A549 (cell line): ENCODE data around the gene BEND2. TPM values are rescaled to one million over a fixed set of nuclear protein-coding genes. Genes with fewer than 3 reads are reported as not detected.

Source experiments
- ATAC-seq, 2 experiments: fragments of 200-7000 bp in 1 of 2; fragments of >200 bp in 1 of 2; cut with Nextera tagmentation in 1 of 2; cut with Tn5 transposase in 1 of 2; 3 replicates each; pipeline versions ENCODE4 v1.8.0 to v1.9.1; 2018 to 2020; ENCODE audit warnings: mild to moderate bottlenecking in 1 of 2, moderate library complexity in 1 of 2
- CTCF ChIA-PET: fragments of 300-600 bp; sonication (Branson Sonifier 250); formaldehyde crosslinking; extraction: SDS; loops from one replicate; lab custom pipeline; 2021; ENCODE audit warnings: antibody characterized with exemption, inconsistent platforms; lab: Yijun Ruan, JAX
- POLR2A ChIA-PET: fragments of 350-600 bp; formaldehyde crosslinking; extraction: SDS; loops from one replicate; lab custom pipeline; 2021; ENCODE audit warnings: antibody characterized with exemption, inconsistent platforms; lab: Yijun Ruan, JAX
- DNase-seq, 2 experiments: peaks; one replicate each; pipeline versions ENCODE4 v3.0.0 to v3.0.0-alpha.2; 2011 to 2016; ENCODE audit warnings: low read depth in 1 of 2, low spot score in 1 of 2
- FAIRE-seq: peaks from 2 replicates; lab custom pipeline; 2011; peaks lifted over from hg19 to GRCh38; lab: Jason Lieb, UNC
- H3K27ac ChIP-seq, 2 experiments: fragments of >200 bp; sonication (Bioruptor Twin); formaldehyde crosslinking; 3 replicates each; pipeline ENCODE4 v1.5.1; 2016 to 2017
- H3K4me1 ChIP-seq: fragments of >200 bp; sonication (Bioruptor Twin); formaldehyde crosslinking; 3 replicates; pipeline ENCODE4 v1.6.1; 2016
- H3K4me2 ChIP-seq: fragments of >200 bp; sonication (Bioruptor Twin); formaldehyde crosslinking; 3 replicates; pipeline ENCODE4 v1.6.1; 2016
- H3K4me3 ChIP-seq: fragments of >200 bp; sonication (Bioruptor Twin); formaldehyde crosslinking; 3 replicates; pipeline ENCODE4 v1.5.1; 2016
- H3K9me3 ChIP-seq: fragments of >200 bp; sonication (Bioruptor Twin); formaldehyde crosslinking; 3 replicates; pipeline ENCODE4 v1.6.1; 2016
- BHLHE40 ChIP-seq: IDR thresholded peaks from 2 replicates; pipeline ENCODE4 v1.6.1; 2012; ENCODE audit warnings: low read depth, low read length, inconsistent platforms
- CBX2 ChIP-seq: fragments of 200-600 bp; sonication (generic); IDR thresholded peaks from 2 replicates; pipeline ENCODE4 v1.6.1; 2016; ENCODE audit warnings: low read depth, mild to moderate bottlenecking, borderline replicate concordance
- CEBPB ChIP-seq, 2 experiments: fragments of >200 bp in 1 of 2; sonication (Bioruptor Twin) in 1 of 2; formaldehyde crosslinking in 1 of 2; IDR thresholded peaks; 2 replicates each; pipeline ENCODE4 v1.6.1; 2012 to 2016
- EHF ChIP-seq: fragments of 250-450 bp; sonication (Bioruptor Pico); IDR thresholded peaks from 2 replicates; pipeline ENCODE4 v1.5.0; 2020; ENCODE audit warnings: mild to moderate bottlenecking
- EHMT2 ChIP-seq: fragments of 200-600 bp; sonication (generic); IDR thresholded peaks from 2 replicates; pipeline ENCODE4 v1.6.1; 2016; ENCODE audit warnings: antibody characterized with exemption, low read depth, mild to moderate bottlenecking, moderate library complexity
- EP300 ChIP-seq, 2 experiments: fragments of >200 bp; sonication (Bioruptor Twin); formaldehyde crosslinking; IDR thresholded peaks; 2 replicates in 1 of 2; 3 replicates in 1 of 2; pipeline ENCODE4 v1.6.1; 2016 to 2017
- FOSB ChIP-seq: fragments of 250-450 bp; sonication (Bioruptor Pico); IDR thresholded peaks from 2 replicates; pipeline ENCODE4 v1.5.0; 2020; ENCODE audit warnings: mild to moderate bottlenecking, moderate library complexity
- FOXS1 ChIP-seq: fragments of 250-450 bp; sonication (Bioruptor Pico); IDR thresholded peaks from 2 replicates; pipeline ENCODE4 v1.5.0; 2020; ENCODE audit warnings: mild to moderate bottlenecking, moderate library complexity
- GATA3 ChIP-seq: IDR thresholded peaks from 2 replicates; pipeline ENCODE4 v1.6.1; 2012; ENCODE audit warnings: borderline replicate concordance
- HDAC2 ChIP-seq: fragments of 200-600 bp; sonication (generic); IDR thresholded peaks from 2 replicates; pipeline ENCODE4 v1.6.1; 2016
- HOXA7 ChIP-seq: fragments of 250-450 bp; sonication (Bioruptor Pico); IDR thresholded peaks from 2 replicates; pipeline ENCODE4 v1.5.0; 2020; ENCODE audit warnings: mild to moderate bottlenecking, moderate library complexity
- JUNB ChIP-seq: fragments of >200 bp; sonication (Bioruptor Twin); formaldehyde crosslinking; IDR thresholded peaks from 2 replicates; pipeline ENCODE4 v1.6.1; 2016
- KDM1A ChIP-seq: fragments of 200-600 bp; sonication (generic); IDR thresholded peaks from 2 replicates; pipeline ENCODE4 v1.6.1; 2016; ENCODE audit warnings: low read depth, mild to moderate bottlenecking
- KDM5A ChIP-seq: fragments of 200-600 bp; sonication (generic); IDR thresholded peaks from 2 replicates; pipeline ENCODE4 v1.6.1; 2016; ENCODE audit warnings: antibody characterized with exemption, mild to moderate bottlenecking
- MAFK ChIP-seq: fragments of 450-650 bp; IDR thresholded peaks from 2 replicates; pipeline ENCODE4 v1.6.1; 2014; ENCODE audit not compliant: partially characterized antibody
- MAZ ChIP-seq: fragments of 150-350 bp; IDR thresholded peaks from 2 replicates; pipeline ENCODE4 v1.6.1; 2014; ENCODE audit warnings: antibody characterized with exemption, low read depth, low read length, borderline replicate concordance
- MYC ChIP-seq: IDR thresholded peaks from 2 replicates; pipeline ENCODE4 v1.6.1; 2012; ENCODE audit warnings: mild to moderate bottlenecking, inconsistent platforms, low read length, improper control_type of control experiment, borderline replicate concordance
- NFE2L2 ChIP-seq: fragments of 150-350 bp; conservative IDR thresholded peaks from 2 replicates; pipeline ENCODE4 v1.6.1; 2014; ENCODE audit warnings: low read length
- NPAS2 ChIP-seq: fragments of 250-450 bp; sonication (Bioruptor Pico); IDR thresholded peaks from 2 replicates; pipeline ENCODE4 v1.8.0; 2022; ENCODE audit warnings: mild to moderate bottlenecking, moderate library complexity, borderline replicate concordance
- NR3C1 ChIP-seq: fragments of >200 bp; sonication (Bioruptor Twin); formaldehyde crosslinking; IDR thresholded peaks from 3 replicates; pipeline ENCODE4 v1.6.1; 2017
- RARB ChIP-seq: fragments of 250-450 bp; sonication (Bioruptor Pico); IDR thresholded peaks from 2 replicates; pipeline ENCODE4 v1.8.0; 2021; ENCODE audit warnings: mild to moderate bottlenecking, moderate library complexity
- RNF2 ChIP-seq: fragments of 200-600 bp; sonication (generic); IDR thresholded peaks from 2 replicates; pipeline ENCODE4 v1.6.1; 2016; ENCODE audit warnings: low read depth, mild to moderate bottlenecking, antibody characterized with exemption, moderate library complexity, borderline replicate concordance
- TP53 ChIP-seq: fragments of 250-450 bp; sonication (Bioruptor Pico); IDR thresholded peaks from 2 replicates; pipeline ENCODE4 v1.5.0; 2021; ENCODE audit warnings: mild to moderate bottlenecking, moderate library complexity
- ZFP36 ChIP-seq: fragments of 450-650 bp; IDR thresholded peaks from 2 replicates; pipeline ENCODE4 v1.6.1; 2014; ENCODE audit warnings: borderline replicate concordance; ENCODE audit not compliant: partially characterized antibody
- ZSCAN20 ChIP-seq: fragments of 250-450 bp; sonication (Bioruptor Pico); IDR thresholded peaks from 2 replicates; pipeline ENCODE4 v1.8.0; 2022; ENCODE audit warnings: mild to moderate bottlenecking, moderate library complexity
- WGBS: methylation state at CpG from one replicate; pipeline ENCODE4 v1.1.6; 2017; ENCODE audit errors: missing lambda C conversion rate; 5-methylcytosine and 5-hydroxymethylcytosine counted together
- polyA plus RNA-seq, 4 experiments: library from polyadenylated mRNA; depleted of rRNA in 3 of 4; stranded (reverse); fragments of >200 nt; fragmentation: RNase III in 1 of 4; extraction: RNeasy Plus Mini Kit Qiagen cat#74134 plus additional on column Dnase treatment in 1 of 4; gene quantifications; 2 replicates in 3 of 4; 3 replicates in 1 of 4; pipeline ENCODE4 v1.2.3, GENCODE V29; 2011 to 2017
- TF ChIP-seq, protein P1 (sequence below): fragments of 200-600 bp; sonication (generic); IDR thresholded peaks from 2 replicates; pipeline ENCODE4 v1.6.1; 2016; ENCODE audit warnings: antibody characterized with exemption, mild to moderate bottlenecking, moderate library complexity
- TF ChIP-seq, protein P2 (sequence below): IDR thresholded peaks from 2 replicates; pipeline ENCODE4 v1.6.1; 2012; ENCODE audit warnings: low read depth, borderline replicate concordance
- TF ChIP-seq, protein P3 (sequence below): fragments of >200 bp; sonication (Bioruptor Twin); formaldehyde crosslinking; IDR thresholded peaks from 2 replicates; pipeline ENCODE4 v1.6.1; 2016
- TF ChIP-seq, protein P4 (sequence below): fragments of >200 bp; sonication (Bioruptor Twin); formaldehyde crosslinking; IDR thresholded peaks from 3 replicates; pipeline ENCODE4 v1.5.1; 2016
- TF ChIP-seq, protein P5 (sequence below): IDR thresholded peaks from 2 replicates; pipeline ENCODE4 v1.6.1; 2012

BEND2 gene
- polyA plus RNA-seq, 2 of the 4 experiments (the other 2 are of a cell fraction): not detected

DNA sequence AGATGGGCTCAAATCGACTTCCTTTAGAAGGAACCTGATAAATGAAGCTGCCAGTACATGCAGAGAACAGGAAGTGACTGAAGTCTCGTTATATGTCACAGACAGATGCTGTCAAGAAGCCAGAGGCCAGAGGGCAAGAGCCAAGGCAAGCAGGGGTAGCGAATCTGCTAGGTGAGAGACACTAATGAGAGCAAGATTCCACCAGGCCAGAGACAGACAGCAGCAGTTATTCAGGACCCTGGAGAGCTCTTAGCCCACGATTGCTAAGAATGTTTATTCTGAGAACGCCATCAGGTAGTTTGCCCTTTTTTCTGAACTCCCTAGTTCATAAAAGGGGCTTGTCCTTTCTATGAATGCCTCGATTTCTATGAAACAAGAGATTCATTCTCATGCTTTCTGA lies 73.7 kb downstream of the BEND2 start:
- FAIRE-seq: peak; percentile 32
- H3K4me3 ChIP-seq: no peak overlapping the region
- H3K27ac ChIP-seq: no peak overlapping the region
- no peak overlapping the region for H3K4me2 ChIP-seq
- ChIA-PET POLR2A (no interaction called here), CTCF (interaction anchor here (0.9 kb wide), 1 partner anchor 9 kb away, joined by 3 read pairs; no protein-coding TSS in a partner anchor)
- H3K4me1 ChIP-seq: peaks cover 15% of the 10 kb centered on the region
- DNase-seq: peak in 1 of 2 experiments; percentile 18
- no peak; the same call in 1 of the 2 replicates for TF ChIP-seq EHMT2
- TF ChIP-seq, protein P1, sequence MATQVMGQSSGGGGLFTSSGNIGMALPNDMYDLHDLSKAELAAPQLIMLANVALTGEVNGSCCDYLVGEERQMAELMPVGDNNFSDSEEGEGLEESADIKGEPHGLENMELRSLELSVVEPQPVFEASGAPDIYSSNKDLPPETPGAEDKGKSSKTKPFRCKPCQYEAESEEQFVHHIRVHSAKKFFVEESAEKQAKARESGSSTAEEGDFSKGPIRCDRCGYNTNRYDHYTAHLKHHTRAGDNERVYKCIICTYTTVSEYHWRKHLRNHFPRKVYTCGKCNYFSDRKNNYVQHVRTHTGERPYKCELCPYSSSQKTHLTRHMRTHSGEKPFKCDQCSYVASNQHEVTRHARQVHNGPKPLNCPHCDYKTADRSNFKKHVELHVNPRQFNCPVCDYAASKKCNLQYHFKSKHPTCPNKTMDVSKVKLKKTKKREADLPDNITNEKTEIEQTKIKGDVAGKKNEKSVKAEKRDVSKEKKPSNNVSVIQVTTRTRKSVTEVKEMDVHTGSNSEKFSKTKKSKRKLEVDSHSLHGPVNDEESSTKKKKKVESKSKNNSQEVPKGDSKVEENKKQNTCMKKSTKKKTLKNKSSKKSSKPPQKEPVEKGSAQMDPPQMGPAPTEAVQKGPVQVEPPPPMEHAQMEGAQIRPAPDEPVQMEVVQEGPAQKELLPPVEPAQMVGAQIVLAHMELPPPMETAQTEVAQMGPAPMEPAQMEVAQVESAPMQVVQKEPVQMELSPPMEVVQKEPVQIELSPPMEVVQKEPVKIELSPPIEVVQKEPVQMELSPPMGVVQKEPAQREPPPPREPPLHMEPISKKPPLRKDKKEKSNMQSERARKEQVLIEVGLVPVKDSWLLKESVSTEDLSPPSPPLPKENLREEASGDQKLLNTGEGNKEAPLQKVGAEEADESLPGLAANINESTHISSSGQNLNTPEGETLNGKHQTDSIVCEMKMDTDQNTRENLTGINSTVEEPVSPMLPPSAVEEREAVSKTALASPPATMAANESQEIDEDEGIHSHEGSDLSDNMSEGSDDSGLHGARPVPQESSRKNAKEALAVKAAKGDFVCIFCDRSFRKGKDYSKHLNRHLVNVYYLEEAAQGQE: peak; percentile 92
- no peaks in the 10 kb centered on the region for H3K9me3 ChIP-seq
- 0 out of 6 replicates have a peak, but pooled peaks of 1 of the 2 experiments have one; percentile 38 for ATAC-seq
- WGBS: 11% methylated on average over 6 of the region's 6 CpGs

DNA sequence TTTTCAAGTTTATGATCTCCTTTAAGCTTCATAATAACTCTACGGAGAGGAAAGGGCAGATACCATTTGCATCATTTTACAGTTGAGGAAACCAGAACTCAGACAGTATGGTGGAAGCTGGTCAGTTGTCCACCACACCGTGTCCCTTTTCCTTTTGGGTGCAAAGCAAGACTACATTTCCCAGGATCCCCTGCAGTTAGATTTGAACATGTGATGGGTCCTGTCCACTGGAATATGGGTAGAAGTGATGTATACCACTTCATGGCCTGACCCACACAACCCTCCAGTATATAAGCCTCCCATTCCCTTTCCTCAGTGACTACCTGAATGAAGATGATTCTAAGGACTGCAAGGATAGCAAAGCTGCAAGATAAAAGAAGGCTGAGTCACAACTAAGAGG lies 74.7 kb downstream of the BEND2 start:
- ATAC-seq (no peak), DNase-seq (peak in 1 of 2 experiments; percentile 2), FAIRE-seq (no peak)
- ChIA-PET POLR2A (no interaction called here), CTCF (no interaction called here)
- H3K4me1 ChIP-seq: peaks cover 15% of the 10 kb centered on the region
- H3K4me2 ChIP-seq: no peak overlapping the region
- WGBS: 45% methylated on average over 2 of the region's 2 CpGs
- H3K4me3 ChIP-seq: no peak overlapping the region
- no peaks in the 10 kb centered on the region for H3K9me3 ChIP-seq
- no peak overlapping the region for H3K27ac ChIP-seq
- no peak for TF ChIP-seq JUNB
- no peak for TF ChIP-seq HDAC2
- no peak for TF ChIP-seq ZSCAN20 (CRISPR knock-in tag)
- TF ChIP-seq HOXA7: no peak
- no peak for TF ChIP-seq KDM1A
- TF ChIP-seq FOSB (CRISPR knock-in tag): no peak
- no peak for TF ChIP-seq MAZ
- TF ChIP-seq EHF (CRISPR knock-in tag): no peak
- TF ChIP-seq, protein P2, sequence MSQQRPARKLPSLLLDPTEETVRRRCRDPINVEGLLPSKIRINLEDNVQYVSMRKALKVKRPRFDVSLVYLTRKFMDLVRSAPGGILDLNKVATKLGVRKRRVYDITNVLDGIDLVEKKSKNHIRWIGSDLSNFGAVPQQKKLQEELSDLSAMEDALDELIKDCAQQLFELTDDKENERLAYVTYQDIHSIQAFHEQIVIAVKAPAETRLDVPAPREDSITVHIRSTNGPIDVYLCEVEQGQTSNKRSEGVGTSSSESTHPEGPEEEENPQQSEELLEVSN: no peak
- no peak for TF ChIP-seq CBX2
- TF ChIP-seq, protein P3, sequence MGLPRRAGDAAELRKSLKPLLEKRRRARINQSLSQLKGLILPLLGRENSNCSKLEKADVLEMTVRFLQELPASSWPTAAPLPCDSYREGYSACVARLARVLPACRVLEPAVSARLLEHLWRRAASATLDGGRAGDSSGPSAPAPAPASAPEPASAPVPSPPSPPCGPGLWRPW: no peak
- no peak for TF ChIP-seq NPAS2 (CRISPR knock-in tag)
- TF ChIP-seq CEBPB (IDR thresholded peaks at IDR 0.05): no peak
- TF ChIP-seq RARB: no peak
- no peak for TF ChIP-seq TP53 (CRISPR knock-in tag)
- TF ChIP-seq RNF2: no peak
- TF ChIP-seq KDM5A: no peak

DNA sequence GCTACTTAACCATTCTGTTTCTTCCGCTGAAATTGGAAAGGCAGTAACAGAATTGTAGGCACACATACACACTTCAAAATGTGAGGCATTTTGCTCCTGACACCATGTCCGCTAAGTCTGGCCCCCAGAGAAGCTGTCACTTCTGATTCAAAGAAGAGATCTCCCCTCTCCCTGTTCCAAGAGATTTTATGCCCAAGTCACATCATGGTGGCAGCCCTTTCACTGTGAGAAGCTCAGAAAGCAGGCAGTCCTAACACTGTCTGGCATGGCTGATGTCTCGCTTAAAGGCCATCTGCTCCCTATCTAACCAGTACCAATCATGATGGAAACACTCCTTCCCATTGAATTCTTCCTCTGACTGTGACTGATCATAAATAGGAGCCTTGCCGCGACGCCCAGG lies 83.9 kb downstream of the BEND2 start:
- 50% methylated on average over 6 of the region's 6 CpGs for WGBS
- DNase-seq: no peak
- ChIA-PET POLR2A (no interaction called here), CTCF (no interaction called here)
- FAIRE-seq: no peak
- Histone ChIP-seq H3K4me1 (no peaks in the 10 kb centered on the region), H3K9me3 (no peaks in the 10 kb centered on the region), H3K27ac (no peak overlapping the region), H3K4me2 (no peak overlapping the region), H3K4me3 (no peak overlapping the region)
- no peak for TF ChIP-seq MAFK
- TF ChIP-seq, protein P4, sequence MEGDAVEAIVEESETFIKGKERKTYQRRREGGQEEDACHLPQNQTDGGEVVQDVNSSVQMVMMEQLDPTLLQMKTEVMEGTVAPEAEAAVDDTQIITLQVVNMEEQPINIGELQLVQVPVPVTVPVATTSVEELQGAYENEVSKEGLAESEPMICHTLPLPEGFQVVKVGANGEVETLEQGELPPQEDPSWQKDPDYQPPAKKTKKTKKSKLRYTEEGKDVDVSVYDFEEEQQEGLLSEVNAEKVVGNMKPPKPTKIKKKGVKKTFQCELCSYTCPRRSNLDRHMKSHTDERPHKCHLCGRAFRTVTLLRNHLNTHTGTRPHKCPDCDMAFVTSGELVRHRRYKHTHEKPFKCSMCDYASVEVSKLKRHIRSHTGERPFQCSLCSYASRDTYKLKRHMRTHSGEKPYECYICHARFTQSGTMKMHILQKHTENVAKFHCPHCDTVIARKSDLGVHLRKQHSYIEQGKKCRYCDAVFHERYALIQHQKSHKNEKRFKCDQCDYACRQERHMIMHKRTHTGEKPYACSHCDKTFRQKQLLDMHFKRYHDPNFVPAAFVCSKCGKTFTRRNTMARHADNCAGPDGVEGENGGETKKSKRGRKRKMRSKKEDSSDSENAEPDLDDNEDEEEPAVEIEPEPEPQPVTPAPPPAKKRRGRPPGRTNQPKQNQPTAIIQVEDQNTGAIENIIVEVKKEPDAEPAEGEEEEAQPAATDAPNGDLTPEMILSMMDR: no peak
- no peak for TF ChIP-seq NR3C1
- TF ChIP-seq, protein P5, sequence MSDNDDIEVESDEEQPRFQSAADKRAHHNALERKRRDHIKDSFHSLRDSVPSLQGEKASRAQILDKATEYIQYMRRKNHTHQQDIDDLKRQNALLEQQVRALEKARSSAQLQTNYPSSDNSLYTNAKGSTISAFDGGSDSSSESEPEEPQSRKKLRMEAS: no peak
- TF ChIP-seq GATA3: no peak
- no peak for TF ChIP-seq ZFP36
- TF ChIP-seq BHLHE40: no peak
- TF ChIP-seq FOXS1 (CRISPR knock-in tag): no peak
- TF ChIP-seq KDM1A: no peak
- TF ChIP-seq, protein P3: no peak
- TF ChIP-seq EP300 (IDR thresholded peaks at IDR 0.05): no peak
- no peak for TF ChIP-seq EHF (CRISPR knock-in tag)
- no peak for TF ChIP-seq NFE2L2
- no peak for TF ChIP-seq JUNB
- TF ChIP-seq MYC: no peak
- TF ChIP-seq KDM5A: no peak
- TF ChIP-seq ZSCAN20 (CRISPR knock-in tag): no peak
- ATAC-seq: no peak
